Dedifferentiated amniotic fluid mesenchymal stem cell (primary cell): ENCODE data around the gene HMGN5.
A peak's percentile ranks its signal among the peaks of the same experiment; 100 is the strongest.

Experiments used
- DNase-seq: peaks from one replicate; pipeline ENCODE4 v3.0.0-alpha.2; 2016; ENCODE audit errors: extremely low spot score

HMGN5 gene, protein sequence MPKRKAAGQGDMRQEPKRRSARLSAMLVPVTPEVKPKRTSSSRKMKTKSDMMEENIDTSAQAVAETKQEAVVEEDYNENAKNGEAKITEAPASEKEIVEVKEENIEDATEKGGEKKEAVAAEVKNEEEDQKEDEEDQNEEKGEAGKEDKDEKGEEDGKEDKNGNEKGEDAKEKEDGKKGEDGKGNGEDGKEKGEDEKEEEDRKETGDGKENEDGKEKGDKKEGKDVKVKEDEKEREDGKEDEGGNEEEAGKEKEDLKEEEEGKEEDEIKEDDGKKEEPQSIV

DNA sequence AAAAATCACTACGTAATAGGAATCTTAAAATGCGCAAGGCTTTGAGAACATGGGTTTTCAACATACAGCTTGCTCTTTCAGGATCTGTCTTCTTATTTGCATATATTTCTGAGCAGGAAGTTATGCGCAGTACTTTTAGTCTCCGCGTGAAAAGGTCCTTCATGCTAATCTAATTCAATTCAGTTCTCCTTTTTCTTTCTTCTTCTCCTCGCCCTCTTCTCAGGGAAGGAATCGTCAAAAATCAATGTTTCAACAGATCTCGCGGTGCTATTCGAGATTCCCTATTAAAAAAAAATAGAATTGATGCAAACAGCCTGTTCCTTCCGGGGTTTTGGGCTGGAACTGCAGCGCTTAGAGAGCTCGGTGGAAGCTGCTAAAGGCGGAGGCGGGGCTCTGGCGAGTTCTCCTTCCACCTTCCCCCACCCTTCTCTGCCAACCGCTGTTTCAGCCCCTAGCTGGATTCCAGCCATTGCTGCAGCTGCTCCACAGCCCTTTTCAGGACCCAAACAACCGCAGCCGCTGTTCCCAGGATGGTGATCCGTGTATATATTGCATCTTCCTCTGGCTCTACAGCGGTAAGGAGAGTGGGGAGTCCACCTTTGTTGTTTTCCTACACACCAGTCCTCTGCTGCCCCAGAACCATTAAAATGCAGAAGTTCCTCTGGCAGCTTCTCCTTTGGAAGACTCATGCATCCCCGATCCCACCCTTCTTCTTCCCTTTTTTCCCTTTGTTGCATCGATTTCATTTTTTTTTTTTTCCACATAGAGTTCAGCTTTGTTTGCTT, at the start of gene HMGN5, which contains the start of gene SH3BGRL:
Gene HMGN5 (minus strand): TSS at position 243 of the 785 bp plus-strand sequence. CDS start 80,364 bp downstream, outside the sequence.
Gene SH3BGRL (plus strand): TSS at position 432 of the 785 bp plus-strand sequence. CDS start 99 bp downstream, at position 531.
- DNase-seq: peak; percentile 87

DNA sequence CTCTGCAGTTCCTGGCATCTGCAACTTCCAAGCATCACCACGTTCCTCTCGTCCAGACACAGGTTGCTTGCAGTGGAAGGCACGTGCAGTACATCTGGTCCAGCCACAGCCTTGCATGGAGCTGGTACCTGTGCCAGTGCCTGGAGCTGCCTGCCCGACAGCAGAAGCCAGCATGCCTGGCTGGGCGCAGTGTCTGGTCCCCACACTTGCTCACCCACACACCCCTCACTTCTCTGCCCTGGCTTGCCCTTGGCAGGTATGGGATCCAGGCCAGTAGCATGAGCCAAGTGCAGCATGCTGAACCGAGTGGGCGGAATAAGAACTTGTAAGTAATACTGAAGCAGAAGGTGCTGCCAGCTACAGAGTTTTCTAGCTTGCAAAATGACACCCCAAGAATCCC, 40.0 kb upstream of the HMGN5 start:
- DNase-seq: no peak

DNA sequence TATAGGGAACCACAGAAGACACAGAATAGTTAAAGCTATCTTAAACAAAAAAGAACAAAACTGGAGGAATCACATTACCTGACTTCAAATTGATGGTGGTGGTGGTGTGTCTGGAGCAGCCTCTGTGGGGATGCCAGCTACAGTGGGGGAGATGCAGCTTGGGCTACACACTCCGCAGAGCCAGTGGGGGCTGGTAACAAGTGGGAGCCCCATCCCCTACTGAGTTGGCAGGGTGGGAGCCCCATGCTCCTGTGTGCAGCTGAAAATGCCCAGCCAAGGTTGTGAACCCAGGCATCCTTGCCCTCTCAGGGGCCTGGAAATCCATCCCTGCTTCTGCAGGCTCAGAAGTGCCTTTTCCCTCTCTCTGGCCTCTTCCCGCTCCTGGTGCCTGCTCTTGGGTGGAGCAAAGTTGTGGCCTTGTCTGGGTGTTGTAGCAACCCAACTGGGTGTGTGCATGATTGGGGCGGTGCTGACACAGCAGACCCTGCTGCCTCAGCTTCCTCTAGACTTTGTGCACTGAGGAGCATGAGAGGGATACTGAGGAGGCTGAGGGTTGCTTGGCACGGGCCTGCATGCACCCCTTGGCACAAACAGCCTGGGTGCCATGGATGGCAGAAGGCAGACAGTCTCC, 39.1 kb upstream of the HMGN5 start:
- no peak for DNase-seq

DNA sequence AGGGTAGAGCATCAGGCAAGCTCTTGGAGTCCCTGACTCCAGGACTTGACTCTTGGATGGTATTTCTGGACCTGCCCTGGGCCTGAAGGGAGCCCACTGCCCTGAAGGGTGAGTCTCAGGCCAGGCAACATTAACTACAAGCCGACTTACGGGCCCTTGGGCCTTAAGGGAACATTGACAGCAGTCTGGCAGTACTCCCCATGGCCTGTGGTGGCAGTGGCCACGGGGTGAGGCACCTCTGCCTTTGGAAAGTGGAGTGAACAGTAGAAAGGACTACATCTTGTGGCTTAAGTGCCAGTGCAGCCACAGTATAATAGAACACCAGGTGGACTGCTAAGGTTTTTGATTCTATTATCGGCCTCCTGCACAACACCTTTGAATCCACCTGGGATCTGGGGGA, 36.5 kb upstream of the HMGN5 start:
- DNase-seq: no peak

DNA sequence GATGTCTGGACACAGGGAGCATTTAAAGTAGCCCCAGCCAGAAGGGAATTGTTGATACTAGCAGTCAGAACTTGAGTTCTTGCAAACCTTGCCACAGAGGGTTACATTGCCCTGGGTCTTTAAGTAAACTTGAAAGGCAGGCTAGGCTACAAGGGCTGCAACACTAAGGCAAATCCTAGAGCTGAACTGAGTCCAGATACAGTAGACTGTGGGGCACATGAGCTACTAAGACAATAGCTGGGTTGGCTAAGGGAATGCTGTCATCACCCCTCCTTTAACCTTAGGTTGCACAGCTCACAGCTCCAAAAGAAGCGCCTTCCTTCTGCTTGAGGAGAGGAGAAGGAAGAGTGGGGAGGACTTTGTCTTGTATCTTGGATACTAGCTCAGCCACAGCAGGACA, 35.8 kb upstream of the HMGN5 start:
- no peak for DNase-seq

DNA sequence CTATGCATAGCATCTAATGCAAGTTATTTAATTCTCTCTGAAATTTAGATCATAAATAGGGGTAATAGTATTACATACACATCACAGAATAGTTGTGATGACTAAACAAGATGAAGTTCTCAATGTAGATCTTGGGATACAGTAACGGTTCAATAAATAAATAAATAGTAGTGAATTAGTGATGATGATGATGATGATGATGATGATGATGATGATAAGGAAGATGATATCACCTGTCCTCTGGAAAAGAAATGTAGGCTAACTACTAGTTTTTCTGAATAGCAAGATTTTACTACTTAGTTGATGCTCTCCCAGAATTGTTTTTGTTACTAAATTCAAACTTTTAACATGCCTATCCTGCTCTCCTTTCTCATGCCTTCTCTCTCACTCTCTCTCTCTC, 30.5 kb upstream of the HMGN5 start:
- DNase-seq: no peak

DNA sequence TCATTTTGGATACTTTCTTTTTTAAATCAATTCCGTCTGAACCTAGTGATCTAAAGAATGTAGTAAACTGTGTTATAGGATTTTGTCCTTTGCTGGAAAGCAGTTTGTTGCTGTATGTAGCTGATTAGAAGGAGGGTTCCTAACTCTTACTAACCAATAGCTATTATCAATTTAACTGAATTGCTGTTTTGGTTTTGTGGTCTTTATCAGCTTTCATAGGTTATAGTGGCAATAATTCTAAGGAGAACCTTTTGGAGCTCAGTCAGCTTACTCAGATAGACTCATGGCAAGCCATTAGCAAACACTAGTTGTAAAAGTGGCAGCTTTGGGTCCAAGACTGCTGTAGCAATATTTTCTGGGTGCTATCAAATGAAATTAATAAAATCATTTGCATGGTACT, 29.8 kb upstream of the HMGN5 start:
- no peak for DNase-seq

DNA sequence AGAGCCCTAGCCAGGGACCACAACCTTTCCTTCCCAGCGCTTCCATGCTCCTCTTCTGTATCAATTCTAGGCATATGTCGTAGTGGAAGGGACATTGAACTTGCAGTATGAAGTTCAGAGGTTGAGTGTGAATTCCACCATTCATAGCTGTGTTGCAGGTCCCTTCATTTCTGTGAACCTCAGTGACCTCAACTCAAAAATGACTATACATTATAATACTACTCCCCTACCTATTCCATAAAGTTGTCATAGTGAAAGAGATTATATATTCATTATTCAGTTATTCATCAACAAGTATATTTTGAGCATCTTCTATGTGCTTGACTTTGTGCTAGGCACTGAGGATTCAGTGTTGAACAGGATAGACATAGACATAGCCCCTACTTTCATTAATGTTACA, 28.2 kb upstream of the HMGN5 start:
- no peak for DNase-seq

DNA sequence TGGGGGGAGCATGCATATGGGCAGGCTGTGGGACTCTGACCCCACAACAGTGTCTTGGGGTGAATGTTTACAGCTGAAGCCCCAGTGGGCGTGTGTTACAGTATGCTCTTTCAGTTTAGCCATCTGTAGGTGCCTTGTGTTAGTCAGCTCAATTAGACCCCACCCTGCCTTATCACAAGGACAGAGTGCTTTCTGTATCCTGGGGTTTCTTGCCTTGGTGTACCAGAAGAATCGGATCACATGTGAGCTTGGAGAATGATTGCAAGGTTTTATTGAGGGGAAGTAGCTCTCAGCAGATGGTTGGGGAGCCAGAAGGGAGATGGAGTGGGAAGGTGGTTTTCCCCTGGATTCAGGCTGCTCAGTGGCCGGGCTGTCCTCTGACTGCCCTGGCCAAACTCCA, 27.5 kb upstream of the HMGN5 start:
- DNase-seq: no peak

DNA sequence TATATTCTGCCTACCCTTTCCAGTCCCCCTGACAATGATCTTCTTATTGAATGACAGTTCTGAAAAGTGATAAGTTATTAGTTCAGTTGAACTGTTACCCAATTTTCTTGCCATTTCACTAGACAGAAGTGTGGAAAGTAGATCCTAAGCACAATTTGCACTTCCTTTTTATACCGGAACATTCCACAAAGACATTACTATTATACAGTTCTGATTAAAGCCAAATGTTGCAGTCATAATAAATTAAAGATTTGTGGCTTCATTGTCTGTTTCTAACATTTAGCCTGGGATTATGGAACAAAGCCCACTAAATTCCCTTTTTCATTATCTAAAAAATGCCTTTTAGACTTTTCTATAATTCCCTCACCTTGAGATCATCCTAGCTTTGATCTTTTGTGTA, 14.0 kb upstream of the HMGN5 start:
- no peak for DNase-seq

DNA sequence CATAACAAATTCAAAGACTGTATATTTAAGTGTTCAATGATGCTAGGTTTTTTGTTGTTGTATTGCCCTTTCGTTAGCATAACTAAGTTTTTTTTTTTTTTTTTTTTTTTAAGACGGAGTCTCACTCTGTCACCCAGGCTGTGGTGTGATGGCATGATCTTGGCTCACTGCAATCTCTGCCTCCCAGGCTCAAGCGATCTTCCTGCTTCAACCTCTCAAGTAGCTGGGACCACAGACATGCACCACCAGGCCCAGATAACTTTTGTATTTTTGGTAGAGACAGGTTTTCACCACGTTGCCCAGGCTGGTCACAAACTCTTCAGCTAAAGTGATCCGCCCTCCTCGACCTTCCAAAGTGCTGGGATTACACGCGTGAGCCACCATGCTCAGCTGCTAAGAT, 7.2 kb upstream of the HMGN5 start:
- DNase-seq: no peak

DNA sequence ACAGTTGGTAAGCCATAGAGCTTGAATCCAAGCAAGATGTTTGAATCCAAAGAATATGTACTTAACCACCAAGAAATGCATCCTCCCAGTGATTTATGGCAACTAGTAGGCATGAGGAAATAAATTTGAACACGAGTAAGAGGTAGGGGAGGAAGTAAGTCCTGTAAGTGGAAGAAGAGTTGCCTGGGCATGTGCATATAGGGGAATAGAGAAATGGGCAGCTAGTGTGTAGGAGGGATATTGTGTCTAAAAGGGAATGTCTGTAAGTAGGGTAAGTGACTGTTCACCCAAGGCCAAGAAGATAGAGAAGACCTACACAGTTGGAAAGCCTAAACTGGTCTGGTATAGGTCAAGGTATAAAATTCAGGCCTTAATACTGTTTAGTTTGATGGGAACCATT, 4.8 kb upstream of the HMGN5 start:
- no peak for DNase-seq

DNA sequence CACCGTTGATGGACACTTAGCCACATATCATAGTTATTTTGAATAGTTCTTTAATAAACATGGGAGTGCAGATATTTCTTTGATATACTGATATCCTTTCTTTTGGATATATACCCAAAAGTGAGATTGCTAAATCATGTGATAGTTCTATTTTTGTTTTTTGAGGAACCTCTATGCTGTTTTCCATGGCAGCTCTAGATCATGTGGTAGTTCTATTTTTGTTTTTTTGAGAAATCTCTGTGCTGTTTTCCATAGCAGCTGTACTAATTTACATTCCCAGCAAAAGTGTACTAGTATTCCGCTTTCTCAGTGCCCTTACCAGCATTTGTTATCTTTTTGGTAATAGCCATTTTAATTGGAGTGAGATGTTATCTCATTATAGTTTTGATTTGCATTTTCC, 3.8 kb upstream of the HMGN5 start:
- DNase-seq: no peak

DNA sequence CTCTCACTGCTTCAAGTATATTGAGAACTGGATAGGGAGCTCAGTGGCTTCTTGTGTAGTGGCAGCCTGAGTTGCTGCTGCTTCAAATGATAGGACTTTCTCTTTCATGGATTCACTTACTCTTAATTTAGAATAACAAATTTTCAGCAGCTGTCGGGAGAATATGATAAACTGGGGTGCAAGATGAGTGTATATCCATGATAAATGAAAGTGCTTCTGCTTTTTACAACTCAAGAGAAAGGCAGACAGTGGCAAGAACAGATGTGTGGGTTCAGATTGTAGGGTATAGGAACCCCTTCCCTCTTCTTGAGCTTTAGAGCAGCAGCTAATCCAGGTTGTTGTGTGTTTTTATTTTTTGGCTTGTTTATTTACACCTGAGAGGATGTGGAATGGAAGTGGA, 1.2 kb upstream of the HMGN5 start:
- no peak for DNase-seq

DNA sequence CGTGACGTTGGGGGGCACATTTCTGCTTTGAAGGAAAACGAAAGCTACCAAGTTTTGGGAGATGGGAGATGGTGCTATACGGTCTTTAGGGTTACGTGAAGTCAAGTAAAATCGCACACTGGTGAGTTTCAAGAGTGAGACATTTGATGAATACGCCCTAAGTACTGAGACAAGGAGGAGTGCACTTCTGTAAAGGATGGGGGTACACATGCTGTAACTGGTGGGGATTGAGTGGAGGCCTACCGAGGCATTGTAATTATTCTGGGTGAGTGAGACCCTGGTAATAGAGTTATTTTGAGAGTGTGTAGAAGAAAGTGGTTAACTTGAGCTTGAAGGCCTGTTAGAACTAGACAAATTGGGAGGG, 725 bp upstream of the HMGN5 start:
- DNase-seq: peak; percentile 20

DNA sequence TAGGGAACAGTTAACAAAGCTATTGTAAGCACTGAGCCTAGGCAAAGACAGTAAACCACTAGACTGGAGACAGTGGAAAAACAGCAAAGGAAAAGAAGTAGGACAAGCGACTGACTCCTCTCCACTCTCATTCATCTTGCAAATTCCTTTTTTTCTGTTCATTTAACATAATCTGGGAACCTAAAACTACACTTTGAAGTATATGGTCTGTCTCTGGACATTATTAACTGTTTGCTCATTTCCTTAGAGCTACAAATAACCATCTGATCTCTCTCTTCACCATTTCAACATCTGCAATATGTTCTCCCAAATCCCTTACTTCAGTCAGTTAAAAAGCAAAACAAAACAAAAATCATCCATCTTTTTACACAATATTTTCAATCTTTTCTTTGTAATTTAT, 642 bp downstream of the HMGN5 start:
- DNase-seq: no peak

DNA sequence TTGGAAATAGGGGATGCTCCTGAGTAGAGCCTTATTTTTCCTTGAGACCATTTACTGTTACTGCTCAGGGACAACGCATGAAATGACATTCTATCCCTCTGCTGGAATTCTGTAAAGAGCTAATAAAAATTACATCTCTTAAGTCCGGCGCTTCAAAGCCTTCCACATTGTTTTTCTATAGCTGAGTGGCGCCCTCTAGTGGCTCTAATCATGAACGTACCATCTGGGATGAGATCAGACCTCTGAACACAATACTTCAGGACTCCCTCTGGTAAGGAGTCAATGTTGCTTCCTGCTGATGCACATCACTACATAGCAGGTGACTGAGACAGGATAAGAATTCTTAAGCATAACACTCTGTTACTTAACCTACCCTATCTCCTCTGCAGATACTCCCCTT, 6.0 kb downstream of the HMGN5 start:
- DNase-seq: peak; percentile 44

DNA sequence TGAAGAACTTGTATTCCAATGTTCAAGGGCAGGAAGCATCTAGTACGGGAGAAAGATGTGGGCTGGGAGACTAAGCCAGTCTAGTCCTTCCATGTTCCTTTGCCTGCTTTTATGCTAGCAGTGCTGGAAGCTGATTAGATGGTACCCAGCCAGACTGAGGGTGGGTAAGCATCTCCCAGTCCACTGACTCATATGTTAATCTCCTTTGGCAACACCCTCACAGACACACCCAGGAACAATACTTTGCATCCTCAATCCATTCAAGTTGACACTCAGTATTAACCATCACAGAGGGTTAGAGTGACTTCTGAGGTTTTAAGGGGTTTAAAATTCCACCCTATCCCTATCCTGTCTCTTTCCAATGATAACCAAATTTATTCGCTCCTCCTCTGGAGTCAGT, 6.5 kb downstream of the HMGN5 start:
- DNase-seq: no peak

DNA sequence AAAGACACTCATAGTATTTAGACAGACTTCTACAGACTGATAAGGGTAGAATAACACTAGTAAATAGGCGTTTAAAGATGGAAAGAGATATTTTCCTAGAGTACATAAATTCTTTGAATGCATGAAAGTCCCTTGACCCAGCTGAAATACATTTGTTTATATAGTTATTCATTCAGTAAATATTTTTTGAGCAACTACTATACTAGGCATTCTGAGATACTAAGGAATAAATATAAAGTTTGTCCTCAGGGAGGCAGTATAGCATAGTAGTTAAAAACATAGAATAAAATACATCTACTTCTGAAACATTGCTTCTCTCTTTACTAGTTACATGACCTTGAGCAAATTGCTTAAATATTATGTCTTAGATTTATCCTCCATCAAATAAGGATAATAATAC, 27.4 kb downstream of the HMGN5 start:
- peak; percentile 41 for DNase-seq

DNA sequence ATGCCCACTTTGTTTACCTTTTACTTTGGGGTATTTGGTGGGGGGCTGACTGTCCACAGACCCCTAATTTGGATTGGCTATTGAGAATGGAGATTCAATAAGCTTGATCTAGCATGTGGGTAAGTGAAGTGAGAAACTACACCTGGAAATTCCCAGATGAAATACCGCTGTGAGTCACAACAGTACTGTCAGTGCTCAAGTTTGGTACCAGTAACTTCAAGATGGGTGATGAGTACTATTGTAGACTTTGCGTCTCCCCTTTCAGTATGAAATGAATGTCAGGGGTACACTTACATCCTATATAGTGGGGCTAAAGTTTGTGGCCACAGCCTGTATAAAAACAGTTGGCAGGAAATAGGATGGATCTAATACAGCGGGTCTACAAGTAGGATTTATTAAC, 33.3 kb downstream of the HMGN5 start:
- DNase-seq: no peak

DNA sequence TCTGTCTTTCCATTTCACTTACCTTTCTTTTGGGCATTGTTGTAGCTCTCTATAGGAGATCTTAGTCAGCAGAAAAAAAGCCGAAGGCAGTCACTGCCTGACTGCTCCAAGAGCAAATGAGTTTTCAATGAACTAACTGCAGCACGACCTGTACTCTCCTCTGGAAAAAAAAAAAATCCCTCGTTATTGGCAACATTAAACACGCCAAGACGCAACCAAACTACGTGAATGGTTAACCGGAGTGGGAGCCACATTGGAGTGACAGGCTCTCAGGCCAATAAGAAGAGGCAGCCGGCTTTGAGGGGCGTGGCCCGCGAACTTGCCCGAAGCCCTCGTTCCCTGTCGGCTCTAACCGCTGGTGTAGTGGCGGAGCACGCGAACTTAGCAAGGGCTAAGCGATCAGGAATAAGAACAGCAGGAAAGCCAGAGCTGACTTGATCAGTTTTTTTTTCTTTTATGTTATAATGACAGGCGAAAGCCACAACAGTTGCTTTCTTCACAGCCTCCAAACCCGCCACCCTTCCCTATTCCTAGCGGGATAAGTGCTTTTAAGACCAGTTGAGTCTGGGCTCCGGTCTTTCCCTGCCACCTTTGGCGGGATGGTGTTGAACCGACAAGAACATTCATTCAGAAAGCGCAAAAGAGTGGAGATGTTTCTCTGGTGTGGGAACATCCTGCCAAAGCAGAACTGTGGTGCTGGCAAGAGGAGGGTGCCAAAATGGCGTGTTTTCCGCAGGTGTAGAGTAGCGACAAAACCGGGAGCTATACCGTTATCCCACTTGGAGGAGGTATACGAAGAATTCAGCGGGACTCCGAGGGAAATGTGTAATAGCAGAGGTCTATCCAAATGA, 80.0 kb downstream of the HMGN5 start:
- DNase-seq: peak; percentile 88

DNA sequence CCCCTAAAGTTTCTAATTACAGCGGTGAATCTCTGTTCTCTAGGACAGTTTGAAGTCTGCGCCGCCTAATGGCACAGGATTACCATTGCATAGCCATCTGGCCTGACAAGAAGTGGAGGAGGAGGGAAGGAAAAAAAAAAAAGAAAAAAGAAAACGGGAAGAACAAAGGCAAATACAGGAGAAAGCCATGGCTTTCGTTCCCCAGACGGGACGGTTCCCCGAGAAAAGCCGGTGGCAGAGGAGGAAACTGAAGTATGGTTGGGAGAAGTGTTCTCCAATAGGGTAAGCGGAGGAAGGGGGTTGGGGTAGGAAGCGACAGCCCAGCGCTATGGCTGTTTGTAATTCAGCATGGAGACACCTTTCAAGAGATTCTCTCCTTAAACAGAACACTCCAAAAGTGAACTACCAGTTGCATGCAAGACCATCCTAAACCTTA, 80.8 kb downstream of the HMGN5 start:
- DNase-seq: peak; percentile 48
